HepG2 (cell line): ENCODE measurements around the gene C1QTNF12. TPM values are rescaled to one million over a fixed set of nuclear protein-coding genes. Genes with fewer than 3 reads are reported as not detected.

Source experiments
- ATAC-seq: fragments of 200-7000 bp; cut with Tn5 transposase; 3 replicates; pipeline ENCODE4 v1.9.1; 2020; ENCODE audit warnings: mild to moderate bottlenecking, moderate library complexity
- BruUV-seq: library from RNA; stranded (reverse); fragments of 400-500 nt; replicated peaks from 2 replicates; lab custom pipeline; 2021; lab: Mats Ljungman, UMichigan
- CTCF ChIA-PET: fragments of 300-600 bp; formaldehyde crosslinking; extraction: SDS; loops from one replicate; lab custom pipeline; 2021; ENCODE audit warnings: low total read pairs, inconsistent platforms, low intra/inter-chr PET ratio; lab: Yijun Ruan, JAX
- POLR2A ChIA-PET: fragments of 350-600 bp; sonication (Branson Sonifier 250); formaldehyde crosslinking; loops from one replicate; lab custom pipeline; 2020; ENCODE audit warnings: antibody characterized with exemption, inconsistent platforms; lab: Yijun Ruan, JAX
- DNase-seq: peaks from one replicate; pipeline ENCODE4 v3.0.0-alpha.2; 2015; ENCODE audit warnings: low spot score
- FAIRE-seq: peaks from 3 replicates; lab custom pipeline; 2011; peaks lifted over from hg19 to GRCh38; lab: Jason Lieb, UNC
- H2AFZ ChIP-seq: one replicate; pipeline ENCODE4 v1.6.1; 2011; ENCODE audit warnings: low read length, inconsistent platforms
- H3K27ac ChIP-seq: fragments of 300-600 bp; 3 replicates; pipeline ENCODE4 v1.8.0; 2011; ENCODE audit warnings: mixed run types, mild to moderate bottlenecking, mixed read lengths, low read length, inconsistent platforms; ENCODE audit not compliant: insufficient read depth; ENCODE audit errors: extremely low read length
- H3K27me3 ChIP-seq, 2 experiments: fragments of 200-600 bp in 1 of 2; 2 replicates in 1 of 2; 3 replicates in 1 of 2; pipeline versions ENCODE4 v1.6.0 to v1.8.0; 2011; ENCODE audit warnings: low read length in 2 of 2, mild to moderate bottlenecking in 2 of 2, moderate library complexity in 2 of 2, inconsistent platforms in 1 of 2; ENCODE audit not compliant: insufficient read depth in 2 of 2, control insufficient read depth in 1 of 2
- H3K36me3 ChIP-seq, 2 experiments: fragments of 200-600 bp in 1 of 2; replicated peaks in 1 of 2; 2 replicates in 1 of 2; 3 replicates in 1 of 2; pipeline versions ENCODE4 v1.5.1 to v1.8.0; 2011; ENCODE audit warnings: low read length in 2 of 2, inconsistent platforms in 1 of 2; ENCODE audit not compliant: insufficient read depth in 2 of 2, control insufficient read depth in 1 of 2
- H3K4me1 ChIP-seq: 2 replicates; pipeline ENCODE4 v1.5.1; 2012; ENCODE audit warnings: low read length, inconsistent platforms; ENCODE audit not compliant: insufficient read depth
- H3K4me2 ChIP-seq: 2 replicates; pipeline ENCODE4 v1.6.0; 2011; ENCODE audit warnings: low read depth, low read length, inconsistent platforms
- H3K4me3 ChIP-seq, 3 experiments: fragments of 200-600 bp in 1 of 3; sonication (generic), shearing (Covaris generic) in 1 of 3; replicated peaks in 1 of 3; 2 replicates each; pipeline ENCODE4 v1.5.1; 2011 to 2016; ENCODE audit warnings: low read length in 3 of 3, inconsistent platforms in 2 of 3, low read depth in 2 of 3, mild to moderate bottlenecking in 2 of 3, control low read depth in 1 of 3, mixed read lengths in 1 of 3; ENCODE audit not compliant: insufficient read depth in 1 of 3
- H3K79me2 ChIP-seq: one replicate; pipeline ENCODE4 v1.6.1; 2011; ENCODE audit warnings: low read length, inconsistent platforms; ENCODE audit not compliant: insufficient read depth
- H3K9ac ChIP-seq: 2 replicates; pipeline ENCODE4 v1.6.0; 2011; ENCODE audit warnings: mild to moderate bottlenecking, low read depth, low read length, inconsistent platforms; ENCODE audit not compliant: insufficient read depth
- H3K9me3 ChIP-seq: 2 replicates; pipeline ENCODE4 v1.5.1; 2012; ENCODE audit warnings: mild to moderate bottlenecking, low read length
- H4K20me1 ChIP-seq: 2 replicates; pipeline ENCODE4 v1.6.0; 2011; ENCODE audit warnings: inconsistent platforms, mild to moderate bottlenecking, low read length, moderate library complexity; ENCODE audit not compliant: insufficient read depth
- ADNP ChIP-seq: sonication (generic); formaldehyde crosslinking; IDR thresholded peaks from 2 replicates; pipeline ENCODE4 v1.4.0; 2020; ENCODE audit warnings: missing genetic modification reagents
- CBX2 ChIP-seq, 2 experiments: fragments of 200-600 bp in 1 of 2; sonication (generic); formaldehyde crosslinking in 1 of 2; IDR thresholded peaks; 2 replicates each; pipeline versions ENCODE4 v1.7.0 to v1.8.1; 2018 to 2022; ENCODE audit warnings: low read depth in 2 of 2, low read length in 1 of 2, mild to moderate bottlenecking in 1 of 2, missing genetic modification reagents in 1 of 2
- HNRNPL ChIP-seq: fragments of 200-400 bp; formaldehyde crosslinking; IDR thresholded peaks from 2 replicates; pipeline ENCODE4 v1.6.1; 2017; ENCODE audit warnings: mild to moderate bottlenecking, low read depth, low read length
- HOXA5 ChIP-seq: sonication (generic); formaldehyde crosslinking; IDR thresholded peaks from 2 replicates; pipeline ENCODE4 v1.4.0; 2020; ENCODE audit warnings: missing genetic modification reagents
- JUNB ChIP-seq: sonication (generic); formaldehyde crosslinking; IDR thresholded peaks from 2 replicates; pipeline ENCODE4 v1.8.0; 2022; ENCODE audit warnings: missing genetic modification reagents, mild to moderate bottlenecking, borderline replicate concordance
- KDM2A ChIP-seq: sonication (generic); formaldehyde crosslinking; IDR thresholded peaks from 2 replicates; pipeline ENCODE4 v1.4.0; 2020; ENCODE audit warnings: low read depth, missing genetic modification reagents, borderline replicate concordance
- NONO ChIP-seq, 2 experiments: fragments of 450-650 bp in 1 of 2; sonication (generic) in 1 of 2; formaldehyde crosslinking in 1 of 2; IDR thresholded peaks in 1 of 2; conservative IDR thresholded peaks in 1 of 2; 2 replicates each; pipeline versions ENCODE4 v1.6.1 to v1.8.0; 2017 to 2022; ENCODE audit warnings: mild to moderate bottlenecking in 1 of 2, missing genetic modification reagents in 1 of 2, moderate library complexity in 1 of 2
- TMF1 ChIP-seq: sonication (generic); formaldehyde crosslinking; IDR thresholded peaks from 2 replicates; pipeline ENCODE4 v1.8.1; 2022; ENCODE audit warnings: low read depth, missing genetic modification reagents
- ZFP90 ChIP-seq: sonication (generic); formaldehyde crosslinking; IDR thresholded peaks from 2 replicates; pipeline ENCODE4 v1.8.0; 2022; ENCODE audit warnings: missing genetic modification reagents, mild to moderate bottlenecking, inconsistent platforms, borderline replicate concordance
- ZFX ChIP-seq: sonication (generic); formaldehyde crosslinking; IDR thresholded peaks from 2 replicates; pipeline ENCODE4 v1.4.0; 2020; ENCODE audit warnings: mild to moderate bottlenecking, low read depth, missing genetic modification reagents, moderate library complexity
- ZNF713 ChIP-seq: sonication (generic); formaldehyde crosslinking; IDR thresholded peaks from 2 replicates; pipeline ENCODE4 v1.4.0; 2020; ENCODE audit warnings: mild to moderate bottlenecking, missing genetic modification reagents
- ZNF761 ChIP-seq: sonication (generic); formaldehyde crosslinking; conservative IDR thresholded peaks from 2 replicates; pipeline ENCODE4 v1.4.0; 2020; ENCODE audit warnings: mild to moderate bottlenecking, missing genetic modification reagents
- WGBS: methylation state at CpG from one replicate; pipeline ENCODE4 v1.1.6; 2017; ENCODE audit warnings: low lambda C conversion rate; 5-methylcytosine and 5-hydroxymethylcytosine counted together
- in situ Hi-C: cut with HindIII; loops from 2 replicates; pipeline ENCODE4 v1.10.0; 2017; ENCODE audit warnings: low pct_unique_long_range_greater_than_20kb; ENCODE audit not compliant: extremely low pct_ligation_motif_present
- intact Hi-C: fragments of 100-400 bp; cut with micrococcal nuclease; formaldehyde crosslinking; loops from one replicate; pipeline ENCODE4 v1.10.0; 2022; ENCODE audit not compliant: unreplicated experiment
- polyA plus RNA-seq, 8 experiments: library from polyadenylated mRNA; depleted of rRNA in 3 of 8; stranded (reverse) in 7 of 8; unstranded in 1 of 8; fragments of >200 nt; fragmentation: Illumina TruSeq in 4 of 8; extraction: Trizol in 4 of 8; gene quantifications; 2 replicates each; pipeline versions ENCODE4 v1.2.1 to v1.2.3, GENCODE V29; 2011 to 2016; ENCODE audit warnings: low read depth in 4 of 8, missing spikeins in 1 of 8, mixed read lengths in 1 of 8; ENCODE audit not compliant: insufficient read depth in 1 of 8
- total RNA-seq, 5 experiments: library from RNA; depleted of rRNA; stranded (reverse); fragments of >200 nt; fragmentation: Illumina TruSeq; extraction: Trizol; gene quantifications; 2 replicates each; pipeline ENCODE4 v1.2.3, GENCODE V29; 2016; ENCODE audit warnings: low read depth in 1 of 5
- TF ChIP-seq, protein P1 (sequence below), 2 experiments: fragments of 450-650 bp in 1 of 2; sonication (generic) in 1 of 2; formaldehyde crosslinking in 1 of 2; IDR thresholded peaks; 2 replicates each; pipeline versions ENCODE4 v1.6.1 to v1.8.0; 2016 to 2022; ENCODE audit warnings: antibody characterized with exemption in 1 of 2, mild to moderate bottlenecking in 1 of 2, missing genetic modification reagents in 1 of 2

The C1QTNF12 gene
- total and polyA plus RNA-seq, 2 of the 13 experiments (the other 11 are each of a cell fraction or from before 2014, with no cell fraction given) = 0.18 to 0.64 TPM

DNA sequence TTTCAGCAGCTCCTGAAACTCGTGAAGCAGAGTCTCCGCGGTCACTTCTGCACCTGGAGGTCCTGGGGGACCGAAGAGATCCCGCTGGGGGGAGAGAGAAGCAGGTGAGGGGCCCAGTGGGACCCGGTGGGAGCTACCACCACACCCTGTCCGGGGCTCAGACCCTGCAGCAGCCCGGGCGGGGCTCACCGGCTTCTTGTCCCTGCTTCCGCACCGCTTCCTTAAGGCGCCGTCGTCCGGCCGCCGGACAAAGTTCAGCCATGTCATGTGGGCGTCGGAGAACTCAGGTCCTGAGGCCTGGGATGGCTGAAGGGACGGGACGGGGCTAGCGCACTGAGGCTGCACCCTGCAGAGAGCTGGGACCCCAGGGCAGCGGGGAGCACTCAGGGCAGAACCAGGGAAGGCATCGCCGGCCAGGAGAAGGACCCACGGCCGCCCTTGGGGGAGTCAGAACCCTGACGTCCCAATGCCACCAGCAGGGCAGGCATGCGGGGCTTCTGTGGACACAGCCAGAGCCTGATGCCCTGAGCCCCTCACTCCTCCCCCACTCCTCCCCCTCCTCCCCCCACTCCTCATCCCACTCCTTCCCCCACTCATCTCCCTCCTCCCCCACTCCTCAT lies 2.2 kb downstream of the C1QTNF12 start:
- Histone ChIP-seq H3K4me2 (peak overlapping the region; percentile 67), H4K20me1 (no peaks in the 10 kb centered on the region), H3K27me3 (no peaks in the 10 kb centered on the region), H3K4me1 (peaks cover 27% of the 10 kb centered on the region), H3K9ac (no peak overlapping the region), H3K79me2 (no peaks in the 10 kb centered on the region), H3K36me3 (no peaks in the 10 kb centered on the region), H3K4me3 (peak overlapping the region in 2 of 3 experiments; percentile 15 to 52; a peak in 2 of 6 replicates), H3K27ac (no peak overlapping the region), H3K9me3 (no peaks in the 10 kb centered on the region), H2AFZ (no peak overlapping the region)
- ATAC-seq (peak; percentile 1; the same call in 2 of the 3 replicates), DNase-seq (no peak), FAIRE-seq (no peak)
- intact Hi-C loops = no loop called here
- POLR2A ChIA-PET = no interaction called here
- 8% methylated on average over 12 of the region's 30 CpGs for WGBS
- in situ Hi-C loops = no loop called here
- CTCF ChIA-PET = no interaction called here
- no TSS peak for BruUV-seq
- TF ChIP-seq NONO (IDR thresholded peaks at IDR 0.05) (no peak), NONO (CRISPR knock-in tag; conservative IDR thresholded peaks at IDR 0.05) (0 out of 2 replicates have a peak, but pooled peaks have one; percentile 3), ZNF761 (CRISPR knock-in tag) (no peak), CBX2 (IDR thresholded peaks at IDR 0.05; ENCODE audit: low read depth, low read length) (no peak), CBX2 (CRISPR knock-in tag; IDR thresholded peaks at IDR 0.05; ENCODE audit: low read depth) (no peak), ZNF713 (CRISPR knock-in tag) (no peak), ZFP90 (CRISPR knock-in tag) (no peak), ADNP (CRISPR knock-in tag) (no peak), ZFX (CRISPR knock-in tag) (peak; percentile 19; the same call in 1 of the 2 replicates), KDM2A (CRISPR knock-in tag) (peak; percentile 16; the same call in 1 of the 2 replicates), TMF1 (CRISPR knock-in tag) (no peak), HNRNPL (0 out of 2 replicates have a peak, but pooled peaks have one; percentile 63), HOXA5 (CRISPR knock-in tag) (no peak), JUNB (CRISPR knock-in tag) (no peak)
- TF ChIP-seq, protein P1, sequence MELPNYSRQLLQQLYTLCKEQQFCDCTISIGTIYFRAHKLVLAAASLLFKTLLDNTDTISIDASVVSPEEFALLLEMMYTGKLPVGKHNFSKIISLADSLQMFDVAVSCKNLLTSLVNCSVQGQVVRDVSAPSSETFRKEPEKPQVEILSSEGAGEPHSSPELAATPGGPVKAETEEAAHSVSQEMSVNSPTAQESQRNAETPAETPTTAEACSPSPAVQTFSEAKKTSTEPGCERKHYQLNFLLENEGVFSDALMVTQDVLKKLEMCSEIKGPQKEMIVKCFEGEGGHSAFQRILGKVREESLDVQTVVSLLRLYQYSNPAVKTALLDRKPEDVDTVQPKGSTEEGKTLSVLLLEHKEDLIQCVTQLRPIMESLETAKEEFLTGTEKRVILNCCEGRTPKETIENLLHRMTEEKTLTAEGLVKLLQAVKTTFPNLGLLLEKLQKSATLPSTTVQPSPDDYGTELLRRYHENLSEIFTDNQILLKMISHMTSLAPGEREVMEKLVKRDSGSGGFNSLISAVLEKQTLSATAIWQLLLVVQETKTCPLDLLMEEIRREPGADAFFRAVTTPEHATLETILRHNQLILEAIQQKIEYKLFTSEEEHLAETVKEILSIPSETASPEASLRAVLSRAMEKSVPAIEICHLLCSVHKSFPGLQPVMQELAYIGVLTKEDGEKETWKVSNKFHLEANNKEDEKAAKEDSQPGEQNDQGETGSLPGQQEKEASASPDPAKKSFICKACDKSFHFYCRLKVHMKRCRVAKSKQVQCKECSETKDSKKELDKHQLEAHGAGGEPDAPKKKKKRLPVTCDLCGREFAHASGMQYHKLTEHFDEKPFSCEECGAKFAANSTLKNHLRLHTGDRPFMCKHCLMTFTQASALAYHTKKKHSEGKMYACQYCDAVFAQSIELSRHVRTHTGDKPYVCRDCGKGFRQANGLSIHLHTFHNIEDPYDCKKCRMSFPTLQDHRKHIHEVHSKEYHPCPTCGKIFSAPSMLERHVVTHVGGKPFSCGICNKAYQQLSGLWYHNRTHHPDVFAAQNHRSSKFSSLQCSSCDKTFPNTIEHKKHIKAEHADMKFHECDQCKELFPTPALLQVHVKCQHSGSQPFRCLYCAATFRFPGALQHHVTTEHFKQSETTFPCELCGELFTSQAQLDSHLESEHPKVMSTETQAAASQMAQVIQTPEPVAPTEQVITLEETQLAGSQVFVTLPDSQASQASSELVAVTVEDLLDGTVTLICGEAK (IDR thresholded peaks at IDR 0.05) = no peak
- TF ChIP-seq, protein P1 (CRISPR knock-in tag; IDR thresholded peaks at IDR 0.05) = no peak
